CD8-positive, alpha-beta memory T cell (primary cell): ENCODE results near the gene CLSTN2. TPM values are rescaled to one million over a fixed set of nuclear protein-coding genes. Genes with fewer than 3 reads are reported as not detected.

Experiments
- CTCF ChIA-PET: fragments of 350-600 bp; sonication (Branson Sonifier 250); formaldehyde crosslinking; loops from one replicate; lab custom pipeline; 2021; ENCODE audit warnings: antibody characterized with exemption; lab: Charles Lee
- POLR2A ChIA-PET: fragments of 350-600 bp; sonication (Branson Sonifier 250); formaldehyde crosslinking; loops from one replicate; lab custom pipeline; 2021; ENCODE audit warnings: antibody characterized with exemption; lab: Charles Lee
- DNase-seq, 5 donors: peaks; one replicate each; pipeline versions ENCODE4 v3.0.0 to v3.0.0-alpha.2; 2020 to 2022; ENCODE audit warnings: mixed read lengths in 1 of 5
- H3K27ac ChIP-seq: one replicate; pipeline ENCODE4 v1.7.0; 2013; ENCODE audit warnings: low read depth, mild to moderate bottlenecking, low read length, moderate library complexity
- H3K27me3 ChIP-seq: 2 replicates; pipeline ENCODE4 v1.7.0; 2013; ENCODE audit warnings: low read length, mild to moderate bottlenecking; ENCODE audit not compliant: insufficient read depth, poor library complexity, severe bottlenecking
- H3K36me3 ChIP-seq: 2 replicates; pipeline ENCODE4 v1.7.0; 2013; ENCODE audit warnings: mild to moderate bottlenecking, low read length, moderate library complexity; ENCODE audit not compliant: insufficient read depth
- H3K4me1 ChIP-seq: 2 replicates; pipeline ENCODE4 v1.7.0; 2013; ENCODE audit warnings: mild to moderate bottlenecking, low read length, moderate library complexity; ENCODE audit not compliant: insufficient read depth
- H3K4me3 ChIP-seq: 2 replicates; pipeline ENCODE4 v1.7.0; 2013; ENCODE audit warnings: mild to moderate bottlenecking, low read length
- H3K9me3 ChIP-seq: 2 replicates; pipeline ENCODE4 v1.7.0; 2013; ENCODE audit warnings: mild to moderate bottlenecking, low read length
- H3K27ac Mint-ChIP-seq, 8 donors: one replicate each; pipeline ENCODE4 v1.8.0; 2020 to 2021; ENCODE audit warnings: mixed read lengths in 8 of 8, mild to moderate bottlenecking in 6 of 8, inconsistent platforms in 3 of 8, moderate library complexity in 3 of 8
- H3K27me3 Mint-ChIP-seq, 2 donors: one replicate each; pipeline ENCODE4 v1.8.0; 2020 to 2021; ENCODE audit warnings: mixed read lengths in 2 of 2, mild to moderate bottlenecking in 1 of 2, moderate library complexity in 1 of 2
- H3K36me3 Mint-ChIP-seq, 3 donors: one replicate each; pipeline ENCODE4 v1.8.0; 2020 to 2021; ENCODE audit warnings: mixed read lengths in 3 of 3, inconsistent platforms in 1 of 3, mild to moderate bottlenecking in 1 of 3
- H3K4me1 Mint-ChIP-seq, 3 donors: one replicate each; pipeline ENCODE4 v1.8.0; 2020 to 2021; ENCODE audit warnings: mixed read lengths in 3 of 3, inconsistent platforms in 1 of 3, mild to moderate bottlenecking in 1 of 3
- H3K4me3 Mint-ChIP-seq, 7 donors: one replicate each; pipeline ENCODE4 v1.8.0; 2020 to 2021; ENCODE audit warnings: mixed read lengths in 7 of 7, mild to moderate bottlenecking in 6 of 7, moderate library complexity in 4 of 7, inconsistent platforms in 2 of 7
- H3K9me3 Mint-ChIP-seq, 5 donors: one replicate each; pipeline ENCODE4 v1.8.0; 2020 to 2022; ENCODE audit warnings: mixed read lengths in 5 of 5, mild to moderate bottlenecking in 3 of 5, moderate library complexity in 2 of 5, inconsistent platforms in 1 of 5
- polyA plus RNA-seq: library from polyadenylated mRNA; unstranded; fragments of 300-500 nt; fragmentation: Illumina TruSeq; gene quantifications from one replicate; pipeline ENCODE4 v1.2.3, GENCODE V29; 2021
- total RNA-seq, 2 experiments: library from RNA; stranded (reverse); gene quantifications; one replicate each; pipeline ENCODE4 v1.2.3, GENCODE V29; 2021

Gene CLSTN2
- total and polyA plus RNA-seq, 3 experiments from 2014 or later, result not detected

DNA sequence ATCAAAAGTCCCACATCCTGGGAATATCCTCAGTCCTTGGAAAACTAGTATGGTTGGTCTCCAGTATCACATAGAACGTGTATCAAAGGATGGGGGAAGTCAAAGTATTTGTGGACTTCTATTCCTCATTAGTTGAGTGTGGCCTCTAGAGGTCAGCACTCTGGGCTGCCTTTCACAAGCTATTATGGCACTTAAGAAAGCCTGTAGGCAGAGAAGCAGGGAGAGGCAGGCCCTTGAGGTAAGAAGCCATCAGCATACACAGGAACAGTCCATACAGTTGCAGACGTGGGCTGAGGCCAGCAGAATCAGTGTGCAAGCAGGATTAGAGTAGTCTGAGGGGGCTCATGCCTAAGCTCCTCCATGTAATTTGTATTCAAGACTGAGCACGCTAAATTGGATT, 341.7 kb downstream of the CLSTN2 start:
- no peaks in the 10 kb centered on the region for H3K9me3 Mint-ChIP-seq
- no peaks in the 10 kb centered on the region for H3K4me1 Mint-ChIP-seq
- Histone ChIP-seq H3K4me3 (no peak overlapping the region), H3K9me3 (no peaks in the 10 kb centered on the region), H3K36me3 (no peaks in the 10 kb centered on the region), H3K27me3 (no peaks in the 10 kb centered on the region), H3K4me1 (no peaks in the 10 kb centered on the region), H3K27ac (no peak overlapping the region)
- no peak for DNase-seq
- ChIA-PET POLR2A (no interaction called here), CTCF (no interaction called here)
- H3K36me3 Mint-ChIP-seq, result no peaks in the 10 kb centered on the region
- peaks cover 0 to 5% of the 10 kb centered on the region in 2 donors for H3K27me3 Mint-ChIP-seq
- no peak overlapping the region for H3K4me3 Mint-ChIP-seq
- H3K27ac Mint-ChIP-seq, result no peak overlapping the region

DNA sequence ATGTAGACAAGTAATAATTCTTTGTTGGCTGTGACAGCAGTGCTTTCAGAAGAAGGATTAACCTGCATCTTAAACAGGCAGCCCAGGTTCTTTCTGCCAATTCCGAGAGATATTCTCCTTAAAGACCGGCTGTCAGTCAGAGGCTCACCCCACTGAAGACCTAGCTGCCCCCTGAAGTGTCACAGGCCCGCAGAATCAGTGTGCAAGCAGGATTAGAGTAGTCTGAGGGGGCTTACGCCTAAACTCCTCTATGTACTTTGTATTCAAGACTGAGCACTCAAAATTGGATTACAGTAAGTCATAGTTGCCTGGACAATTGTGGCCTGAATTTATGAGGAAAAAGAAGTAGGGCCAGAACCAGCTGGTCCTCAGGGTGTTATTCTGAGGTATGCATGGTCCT, 342.9 kb downstream of the CLSTN2 start:
- no peaks in the 10 kb centered on the region for H3K36me3 ChIP-seq
- H3K27me3 ChIP-seq, result no peaks in the 10 kb centered on the region
- POLR2A ChIA-PET, result no interaction called here
- no peak overlapping the region for H3K4me3 ChIP-seq
- no peaks in the 10 kb centered on the region for H3K4me1 Mint-ChIP-seq
- no peak overlapping the region for H3K27ac Mint-ChIP-seq
- H3K36me3 Mint-ChIP-seq, result no peaks in the 10 kb centered on the region
- H3K4me1 ChIP-seq, result no peaks in the 10 kb centered on the region
- CTCF ChIA-PET, result no interaction called here
- no peaks in the 10 kb centered on the region for H3K9me3 Mint-ChIP-seq
- H3K27ac ChIP-seq, result no peak overlapping the region
- no peak overlapping the region for H3K4me3 Mint-ChIP-seq
- DNase-seq, result no peak
- H3K27me3 Mint-ChIP-seq, result peaks cover 0 to 5% of the 10 kb centered on the region in 2 donors
- H3K9me3 ChIP-seq, result no peaks in the 10 kb centered on the region

DNA sequence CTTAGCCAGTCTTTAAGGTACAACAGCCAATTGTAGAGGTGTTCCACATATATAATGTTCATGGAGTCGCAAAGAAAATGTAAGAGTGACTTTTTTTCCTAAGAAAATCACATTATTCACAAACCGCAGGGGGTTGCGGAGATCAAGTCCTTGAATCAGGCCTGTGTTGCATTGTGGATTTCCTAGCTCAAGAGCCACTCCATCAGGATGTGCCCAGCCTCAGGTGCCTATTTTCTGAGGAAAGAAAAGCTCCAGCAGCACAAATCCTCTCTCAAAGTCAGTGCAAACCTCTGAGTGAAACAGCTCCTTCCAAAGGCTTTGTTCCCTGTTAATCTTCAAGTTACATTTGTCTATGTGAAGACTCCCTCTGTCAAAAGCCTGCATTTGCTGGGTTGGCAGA, 349.4 kb downstream of the CLSTN2 start:
- Mint-ChIP-seq H3K9me3 (no peaks in the 10 kb centered on the region), H3K36me3 (no peaks in the 10 kb centered on the region), H3K27ac (no peak overlapping the region), H3K4me3 (no peak overlapping the region), H3K4me1 (no peaks in the 10 kb centered on the region), H3K27me3 (no peaks in the 10 kb centered on the region)
- Histone ChIP-seq H3K27ac (no peak overlapping the region), H3K27me3 (no peaks in the 10 kb centered on the region), H3K36me3 (no peaks in the 10 kb centered on the region), H3K4me3 (no peak overlapping the region), H3K4me1 (no peaks in the 10 kb centered on the region), H3K9me3 (no peaks in the 10 kb centered on the region)
- ChIA-PET POLR2A (no interaction called here), CTCF (no interaction called here)
- DNase-seq, result no peak

DNA sequence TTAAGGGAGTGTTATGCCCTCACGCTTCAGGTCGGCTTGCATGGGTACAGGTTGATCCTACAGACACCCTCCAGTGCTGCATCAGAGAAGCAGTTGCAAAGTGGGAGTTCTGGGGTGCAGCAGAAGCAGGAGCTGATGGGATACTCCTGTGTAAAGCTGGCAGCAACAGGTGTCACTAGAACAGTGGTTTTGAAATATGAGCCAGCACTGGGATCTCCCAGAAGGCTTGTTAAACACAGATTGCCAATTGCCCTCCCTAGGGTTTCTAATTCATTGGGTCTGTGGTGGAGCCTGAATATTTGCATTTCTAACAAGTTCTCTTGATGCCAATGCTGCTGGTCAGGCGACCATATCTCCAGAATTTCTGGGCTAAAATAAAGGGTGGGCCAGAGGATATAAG, 350.4 kb downstream of the CLSTN2 start:
- Mint-ChIP-seq H3K9me3 (no peaks in the 10 kb centered on the region), H3K4me3 (no peak overlapping the region), H3K4me1 (no peaks in the 10 kb centered on the region), H3K36me3 (no peaks in the 10 kb centered on the region), H3K27ac (no peak overlapping the region), H3K27me3 (no peaks in the 10 kb centered on the region)
- CTCF ChIA-PET, result no interaction called here
- H3K4me1 ChIP-seq, result no peaks in the 10 kb centered on the region
- DNase-seq, result no peak
- no peaks in the 10 kb centered on the region for H3K27me3 ChIP-seq
- POLR2A ChIA-PET, result no interaction called here
- no peaks in the 10 kb centered on the region for H3K9me3 ChIP-seq
- no peak overlapping the region for H3K27ac ChIP-seq
- H3K4me3 ChIP-seq, result no peak overlapping the region
- no peaks in the 10 kb centered on the region for H3K36me3 ChIP-seq

GRCh38 chr3:140288595-140288994, 353.6 kb downstream of the CLSTN2 start:
- Mint-ChIP-seq H3K4me1 (no peaks in the 10 kb centered on the region), H3K36me3 (no peaks in the 10 kb centered on the region), H3K4me3 (no peak overlapping the region), H3K27ac (no peak overlapping the region), H3K27me3 (no peaks in the 10 kb centered on the region), H3K9me3 (peaks cover 0 to 5% (median 0%) of the 10 kb centered on the region in 5 donors)
- DNase-seq, result no peak
- Histone ChIP-seq H3K36me3 (no peaks in the 10 kb centered on the region), H3K27ac (no peak overlapping the region), H3K9me3 (no peaks in the 10 kb centered on the region), H3K4me3 (no peak overlapping the region), H3K27me3 (no peaks in the 10 kb centered on the region), H3K4me1 (no peaks in the 10 kb centered on the region)
- ChIA-PET CTCF (no interaction called here), POLR2A (no interaction called here)

GRCh38 chr3:140290105-140290504, 355.1 kb downstream of the CLSTN2 start:
- Mint-ChIP-seq H3K4me3 (no peak overlapping the region), H3K36me3 (no peaks in the 10 kb centered on the region), H3K27ac (no peak overlapping the region), H3K27me3 (peaks cover 0 to 1% of the 10 kb centered on the region in 2 donors), H3K9me3 (peaks cover 0 to 5% (median 0%) of the 10 kb centered on the region in 5 donors), H3K4me1 (no peaks in the 10 kb centered on the region)
- POLR2A ChIA-PET, result no interaction called here
- no peaks in the 10 kb centered on the region for H3K27me3 ChIP-seq
- CTCF ChIA-PET, result no interaction called here
- no peaks in the 10 kb centered on the region for H3K36me3 ChIP-seq
- DNase-seq, result no peak
- no peaks in the 10 kb centered on the region for H3K4me1 ChIP-seq
- no peaks in the 10 kb centered on the region for H3K9me3 ChIP-seq
- no peak overlapping the region for H3K4me3 ChIP-seq
- H3K27ac ChIP-seq, result no peak overlapping the region

- H3K9me3 Mint-ChIP-seq, result peaks cover 0 to 5% (median 0%) of the 10 kb centered on the region in 5 donors
- Histone ChIP-seq H3K27ac (no peak overlapping the region), H3K36me3 (no peaks in the 10 kb centered on the region), H3K9me3 (no peaks in the 10 kb centered on the region), H3K27me3 (no peaks in the 10 kb centered on the region), H3K4me1 (no peaks in the 10 kb centered on the region), H3K4me3 (no peak overlapping the region)
- POLR2A ChIA-PET, result no interaction called here
- peak overlapping the region in 1 of 8 donors; percentile 81 for H3K27ac Mint-ChIP-seq
- no peak for DNase-seq
- peaks cover 0 to 1% of the 10 kb centered on the region in 2 donors for H3K27me3 Mint-ChIP-seq
- CTCF ChIA-PET, result no interaction called here
- no peak overlapping the region for H3K4me3 Mint-ChIP-seq
- H3K36me3 Mint-ChIP-seq, result no peaks in the 10 kb centered on the region
- no peaks in the 10 kb centered on the region for H3K4me1 Mint-ChIP-seq
Observed at GRCh38 chr3:140292170-140292569, 357.2 kb downstream of the CLSTN2 start.

DNA sequence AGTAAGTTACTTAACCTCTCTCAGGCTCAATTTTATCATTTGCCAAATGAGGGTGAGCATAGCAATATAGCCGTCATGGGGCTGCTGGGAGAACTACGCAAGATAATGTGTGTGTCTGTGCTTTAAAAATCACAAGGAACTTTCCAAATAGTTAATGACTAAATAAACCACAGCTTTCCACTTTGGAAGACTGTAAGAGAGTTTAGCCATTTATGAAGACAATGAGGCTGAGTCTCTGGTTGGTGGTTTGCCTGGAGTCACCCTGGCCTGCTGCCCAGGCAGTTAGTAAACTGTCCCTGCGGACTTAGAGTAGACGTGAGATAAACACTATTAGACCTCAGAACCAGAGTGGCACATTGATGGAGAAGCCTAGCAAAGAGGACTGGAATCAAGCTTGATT, 357.7 kb downstream of the CLSTN2 start:
- no peaks in the 10 kb centered on the region for H3K4me1 Mint-ChIP-seq
- no peaks in the 10 kb centered on the region for H3K36me3 Mint-ChIP-seq
- no peak overlapping the region for H3K27ac ChIP-seq
- H3K27me3 ChIP-seq, result no peaks in the 10 kb centered on the region
- H3K4me1 ChIP-seq, result no peaks in the 10 kb centered on the region
- H3K9me3 Mint-ChIP-seq, result peaks cover 0 to 5% (median 0%) of the 10 kb centered on the region in 5 donors
- no peak overlapping the region for H3K4me3 ChIP-seq
- POLR2A ChIA-PET, result no interaction called here
- CTCF ChIA-PET, result no interaction called here
- peaks cover 0 to 1% of the 10 kb centered on the region in 2 donors for H3K27me3 Mint-ChIP-seq
- no peak overlapping the region for H3K4me3 Mint-ChIP-seq
- no peak for DNase-seq
- no peaks in the 10 kb centered on the region for H3K36me3 ChIP-seq
- no peaks in the 10 kb centered on the region for H3K9me3 ChIP-seq
- peak overlapping the region in 1 of 8 donors; percentile 75 for H3K27ac Mint-ChIP-seq

- Mint-ChIP-seq H3K9me3 (peaks cover 0 to 5% (median 0%) of the 10 kb centered on the region in 5 donors), H3K36me3 (no peaks in the 10 kb centered on the region), H3K4me1 (no peaks in the 10 kb centered on the region), H3K27me3 (peaks cover 0 to 6% of the 10 kb centered on the region in 2 donors), H3K27ac (no peak overlapping the region), H3K4me3 (no peak overlapping the region)
- Histone ChIP-seq H3K9me3 (no peaks in the 10 kb centered on the region), H3K27ac (no peak overlapping the region), H3K4me3 (no peak overlapping the region), H3K27me3 (no peaks in the 10 kb centered on the region), H3K4me1 (no peaks in the 10 kb centered on the region), H3K36me3 (no peaks in the 10 kb centered on the region)
- DNase-seq, result no peak
- CTCF ChIA-PET, result no interaction called here
- POLR2A ChIA-PET, result no interaction called here
Observed at GRCh38 chr3:140294058-140294457, 359.1 kb downstream of the CLSTN2 start.
